H1 (cell line): Measurements from ENCODE around the gene NAV2. TPM values are rescaled to one million over a fixed set of nuclear protein-coding genes. Genes with fewer than 3 reads are reported as not detected.

Experiments
- CTCF ChIA-PET: fragments of 300-600 bp; sonication (Branson Sonifier 250); formaldehyde crosslinking; loops from one replicate; lab custom pipeline; 2021; ENCODE audit not compliant: partially characterized antibody; lab: Charles Lee
- POLR2A ChIA-PET: fragments of 300-600 bp; sonication (Branson Sonifier 250); formaldehyde crosslinking; loops from one replicate; lab custom pipeline; 2021; ENCODE audit warnings: inconsistent platforms; ENCODE audit not compliant: partially characterized antibody; lab: Charles Lee
- DNase-seq, 2 experiments: peaks; one replicate each; pipeline versions ENCODE4 v3.0.0 to v3.0.0-alpha.2; 2010 to 2022; ENCODE audit warnings: low spot score in 2 of 2, low read depth in 1 of 2, mixed read lengths in 1 of 2
- FAIRE-seq: peaks from 2 replicates; lab custom pipeline; 2011; peaks lifted over from hg19 to GRCh38; lab: Jason Lieb, UNC
- H2AFZ ChIP-seq: 2 replicates; pipeline ENCODE4 v1.8.1; 2012; ENCODE audit warnings: low read length, inconsistent platforms
- H2AK5ac ChIP-seq: 2 replicates; pipeline ENCODE4 v1.6.1; 2013; ENCODE audit warnings: low read depth, low read length
- H2BK120ac ChIP-seq: replicated peaks from 2 replicates; pipeline ENCODE3; 2013; ENCODE audit warnings: low read depth, low read length, inconsistent platforms
- H2BK12ac ChIP-seq: 2 replicates; pipeline ENCODE4 v1.6.1; 2013; ENCODE audit warnings: low read depth, low read length
- H2BK15ac ChIP-seq: 2 replicates; pipeline ENCODE4 v1.6.1; 2013; ENCODE audit warnings: low read length
- H2BK20ac ChIP-seq: 2 replicates; pipeline ENCODE4 v1.6.1; 2013; ENCODE audit warnings: low read length
- H2BK5ac ChIP-seq: 2 replicates; pipeline ENCODE4 v1.6.1; 2013; ENCODE audit warnings: low read depth, low read length
- H3K14ac ChIP-seq: 2 replicates; pipeline ENCODE4 v1.6.1; 2013; ENCODE audit warnings: inconsistent platforms; ENCODE audit not compliant: insufficient read length
- H3K18ac ChIP-seq: 2 replicates; pipeline ENCODE4 v1.6.1; 2013; ENCODE audit warnings: low read length; ENCODE audit errors: extremely low read depth
- H3K23ac ChIP-seq: 2 replicates; pipeline ENCODE4 v1.6.1; 2013; ENCODE audit warnings: inconsistent platforms; ENCODE audit not compliant: insufficient read length
- H3K23me2 ChIP-seq: 2 replicates; pipeline ENCODE4 v1.6.1; 2013; ENCODE audit warnings: low read depth, low read length
- H3K27ac ChIP-seq: 2 replicates; pipeline ENCODE4 v1.6.1; 2011; ENCODE audit warnings: low read depth, low read length, inconsistent platforms
- H3K27me3 ChIP-seq, 4 experiments: replicated peaks in 1 of 4; 1 replicate in 1 of 4; 2 replicates in 3 of 4; pipeline versions ENCODE4 v1.6.1 to v1.8.1; 2011 to 2013; ENCODE audit warnings: low read length in 3 of 4, mild to moderate bottlenecking in 3 of 4, inconsistent platforms in 2 of 4, mixed read lengths in 2 of 4, moderate library complexity in 1 of 4; ENCODE audit not compliant: control insufficient read depth in 3 of 4, insufficient read depth in 3 of 4; ENCODE audit errors: extremely low read depth in 1 of 4
- H3K36me3 ChIP-seq, 4 experiments: 2 replicates each; pipeline versions ENCODE4 v1.6.1 to v1.8.1; 2011 to 2013; ENCODE audit warnings: mild to moderate bottlenecking in 4 of 4, low read length in 3 of 4, moderate library complexity in 2 of 4, control low read depth in 1 of 4, inconsistent platforms in 1 of 4; ENCODE audit not compliant: insufficient read depth in 4 of 4, control insufficient read depth in 2 of 4
- H3K4ac ChIP-seq: replicated peaks from 2 replicates; pipeline ENCODE3; 2013; ENCODE audit warnings: low read length, low read depth, mixed read lengths, inconsistent platforms; ENCODE audit not compliant: insufficient read length
- H3K4me1 ChIP-seq, 4 experiments: replicated peaks in 1 of 4; 1 replicate in 1 of 4; 2 replicates in 3 of 4; pipeline versions ENCODE4 v1.6.1 to v1.8.1; 2011 to 2013; ENCODE audit warnings: low read length in 3 of 4, inconsistent platforms in 2 of 4, mixed read lengths in 1 of 4; ENCODE audit not compliant: insufficient read depth in 4 of 4, control insufficient read depth in 3 of 4
- H3K4me2 ChIP-seq, 2 experiments: 2 replicates each; pipeline versions ENCODE4 v1.6.1 to v1.8.1; 2011 to 2013; ENCODE audit warnings: low read depth in 2 of 2, low read length in 2 of 2, control low read depth in 1 of 2, inconsistent platforms in 1 of 2, mild to moderate bottlenecking in 1 of 2; ENCODE audit not compliant: insufficient read depth in 1 of 2
- H3K4me3 ChIP-seq, 4 experiments: fragments of 200-600, 300-600 bp in 1 of 4; sonication (generic), shearing (Covaris generic), sonication (Bioruptor Twin) in 1 of 4; 2 replicates each; pipeline versions ENCODE4 v1.5.1 to v1.8.1; 2011 to 2016; ENCODE audit warnings: low read length in 4 of 4, low read depth in 3 of 4, control low read depth in 2 of 4, inconsistent platforms in 2 of 4, mild to moderate bottlenecking in 2 of 4, mixed read lengths in 1 of 4, moderate library complexity in 1 of 4; ENCODE audit not compliant: insufficient read depth in 2 of 4; ENCODE audit errors: extremely low read depth in 1 of 4
- H3K56ac ChIP-seq: replicated peaks from 2 replicates; pipeline ENCODE3; 2013; ENCODE audit warnings: low read depth, mild to moderate bottlenecking, mixed read lengths, low read length, inconsistent platforms; ENCODE audit not compliant: insufficient read length
- H3K79me1 ChIP-seq: 2 replicates; pipeline ENCODE4 v1.6.1; 2013; ENCODE audit warnings: low read depth, low read length, control low read depth
- H3K79me2 ChIP-seq, 2 experiments: 2 replicates each; pipeline versions ENCODE4 v1.6.1 to v1.8.1; 2012 to 2013; ENCODE audit warnings: low read length in 2 of 2, mild to moderate bottlenecking in 2 of 2, inconsistent platforms in 1 of 2; ENCODE audit not compliant: insufficient read depth in 2 of 2, control insufficient read depth in 1 of 2
- H3K9ac ChIP-seq, 4 experiments: replicated peaks in 1 of 4; 1 replicate in 1 of 4; 2 replicates in 3 of 4; pipeline versions ENCODE4 v1.6.1 to v1.8.1; 2011 to 2013; ENCODE audit warnings: low read depth in 3 of 4, low read length in 3 of 4, control low read depth in 2 of 4, mild to moderate bottlenecking in 2 of 4, moderate library complexity in 2 of 4, inconsistent platforms in 1 of 4; ENCODE audit errors: extremely low read depth in 1 of 4
- H3K9me3 ChIP-seq, 2 experiments: 2 replicates each; pipeline versions ENCODE4 v1.6.1 to v1.8.1; 2012 to 2013; ENCODE audit warnings: mild to moderate bottlenecking in 2 of 2, moderate library complexity in 2 of 2, control low read depth in 1 of 2, inconsistent platforms in 1 of 2, low read depth in 1 of 2, low read length in 1 of 2, mixed read lengths in 1 of 2; ENCODE audit not compliant: insufficient read depth in 2 of 2
- H4K20me1 ChIP-seq, 2 experiments: replicated peaks in 1 of 2; 2 replicates each; pipeline versions ENCODE3 to v1.8.1; 2011 to 2013; ENCODE audit warnings: inconsistent platforms in 2 of 2, low read length in 2 of 2, mild to moderate bottlenecking in 1 of 2; ENCODE audit not compliant: insufficient read depth in 2 of 2, control insufficient read depth in 1 of 2
- H4K5ac ChIP-seq: 2 replicates; pipeline ENCODE4 v1.6.1; 2013; ENCODE audit warnings: low read length, low read depth, mixed read lengths, inconsistent platforms; ENCODE audit not compliant: insufficient read length
- H4K8ac ChIP-seq: 2 replicates; pipeline ENCODE4 v1.8.0; 2013; ENCODE audit warnings: mild to moderate bottlenecking, moderate library complexity, low read length, inconsistent platforms; ENCODE audit not compliant: insufficient read depth; ENCODE audit errors: extremely low read depth
- H4K91ac ChIP-seq: replicated peaks from 2 replicates; pipeline ENCODE3; 2013; ENCODE audit warnings: low read length, mixed read lengths, inconsistent platforms; ENCODE audit not compliant: insufficient read length
- CEBPB ChIP-seq: IDR thresholded peaks from 2 replicates; pipeline ENCODE4 v1.6.1; 2012; ENCODE audit warnings: low read depth, low read length
- EP300 ChIP-seq, 2 experiments: IDR thresholded peaks; 1 replicate in 1 of 2; 2 replicates in 1 of 2; pipeline ENCODE4 v1.6.1; 2011 to 2012; ENCODE audit warnings: low read depth in 2 of 2, low read length in 2 of 2, mild to moderate bottlenecking in 2 of 2, borderline replicate concordance in 1 of 2, inconsistent platforms in 1 of 2, moderate library complexity in 1 of 2
- HDAC6 ChIP-seq: IDR thresholded peaks from one replicate; pipeline ENCODE4 v1.7.1; 2012; ENCODE audit warnings: low read depth, mild to moderate bottlenecking, inconsistent platforms, low read length, moderate library complexity
- KDM5A ChIP-seq: fragments of 200-600 bp; IDR thresholded peaks from 2 replicates; pipeline ENCODE4 v1.7.1; 2012; ENCODE audit warnings: mild to moderate bottlenecking, low read length, inconsistent platforms, mixed read lengths
- POLR2A ChIP-seq, 2 experiments: IDR thresholded peaks; 1 replicate in 1 of 2; 2 replicates in 1 of 2; pipeline ENCODE4 v1.6.1; 2011; ENCODE audit warnings: low read depth in 2 of 2, low read length in 2 of 2, mild to moderate bottlenecking in 2 of 2; ENCODE audit errors: control extremely low read depth in 1 of 2
- RXRA ChIP-seq: IDR thresholded peaks from 2 replicates; pipeline ENCODE4 v1.6.1; 2011; ENCODE audit warnings: low read depth, mild to moderate bottlenecking, low read length, moderate library complexity; ENCODE audit not compliant: insufficient read depth
- SIX5 ChIP-seq: IDR thresholded peaks from 2 replicates; pipeline ENCODE4 v1.6.1; 2011; ENCODE audit warnings: mild to moderate bottlenecking, low read depth, low read length
- polyA plus RNA-seq, 7 experiments: library from polyadenylated mRNA; depleted of rRNA in 3 of 7; stranded (reverse) in 5 of 7; unstranded in 2 of 7; fragments of >200 nt in 5 of 7; fragments of 200-250 nt in 2 of 7; gene quantifications; 1 replicate in 5 of 7; 2 replicates in 1 of 7; 4 replicates in 1 of 7; pipeline versions ENCODE4 v1.2.1 to v1.2.3, GENCODE V29; 2011 to 2013; ENCODE audit warnings: missing spikeins in 2 of 7, mixed read lengths in 2 of 7
- total RNA-seq: library from RNA; stranded (reverse); fragmentation: NEBNext Ultra II Directional; extraction: Animal tissue kit (Norgen Biotek cat#: 25700); gene quantifications from 2 replicates; pipeline ENCODE4 v1.2.1, GENCODE V29; 2021

NAV2 gene
- total and polyA plus RNA-seq, 2 of the 8 experiments (the other 6 are each of a cell fraction or from before 2014, with no cell fraction given), result 35.6 to 73.6 TPM

DNA sequence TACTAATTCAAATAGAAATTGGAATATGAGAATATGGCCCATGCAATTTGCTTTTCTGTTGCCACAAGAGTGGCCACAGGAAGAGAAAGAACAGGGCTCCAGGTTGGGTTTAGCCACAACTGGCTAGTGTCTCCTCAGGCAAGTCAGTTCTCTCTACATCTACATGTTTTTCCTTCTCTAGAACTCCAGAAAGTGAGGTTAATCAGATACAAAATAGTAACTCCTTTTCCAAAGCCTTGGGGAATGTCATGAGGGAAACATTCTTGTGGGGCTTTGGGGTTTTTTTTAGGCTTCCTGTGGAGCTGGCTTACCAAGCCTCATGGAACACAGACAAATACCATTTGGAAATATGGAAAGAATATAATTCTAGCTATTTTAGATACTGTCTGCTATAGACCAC is 161.6 kb downstream of the NAV2 start:
- H3K9ac ChIP-seq, result no peak overlapping the region
- H3K56ac ChIP-seq, result no peak overlapping the region
- no peak overlapping the region for H3K4me2 ChIP-seq
- no peak overlapping the region for H3K14ac ChIP-seq
- H2AFZ ChIP-seq, result no peak overlapping the region
- H3K36me3 ChIP-seq, result peaks cover 0 to 4% (median 3%) of the 10 kb centered on the region in 4 experiments; a peak in 6 of 8 replicates
- no peak overlapping the region for H4K91ac ChIP-seq
- H3K4me3 ChIP-seq, result no peak overlapping the region
- no peak overlapping the region for H3K4ac ChIP-seq
- H3K23ac ChIP-seq, result no peak overlapping the region
- no peaks in the 10 kb centered on the region for H3K23me2 ChIP-seq
- no peak overlapping the region for H2BK15ac ChIP-seq
- H2AK5ac ChIP-seq, result no peak overlapping the region
- no peaks in the 10 kb centered on the region for H3K79me1 ChIP-seq
- H4K8ac ChIP-seq, result no peak overlapping the region
- H4K20me1 ChIP-seq, result peaks cover 0 to under 1% of the 10 kb centered on the region in 2 experiments
- no peaks in the 10 kb centered on the region for H3K27me3 ChIP-seq
- FAIRE-seq (no peak), DNase-seq (no peak)
- no peak overlapping the region for H3K27ac ChIP-seq
- no peak overlapping the region for H2BK20ac ChIP-seq
- no peaks in the 10 kb centered on the region for H3K9me3 ChIP-seq
- no peak overlapping the region for H2BK12ac ChIP-seq
- TF ChIP-seq CEBPB (no peak), SIX5 (no peak), RXRA (no peak), HDAC6 (no peak), POLR2A (IDR thresholded peaks at IDR 0.05; ENCODE audit: control extremely low read depth in 1 of 2, low read depth in 2 of 2, low read length in 2 of 2) (no peak), KDM5A (no peak), EP300 (IDR thresholded peaks at IDR 0.05; ENCODE audit: borderline replicate concordance in 1 of 2, low read depth in 2 of 2, low read length in 2 of 2) (no peak)
- no peak overlapping the region for H3K18ac ChIP-seq
- ChIA-PET POLR2A (no interaction called here), CTCF (interaction anchor here (0.7 kb wide), 1 partner anchor 30 kb away, joined by 3 read pairs; no protein-coding TSS in a partner anchor)
- no peak overlapping the region for H4K5ac ChIP-seq
- peaks cover 6 to 31% (median 18%) of the 10 kb centered on the region in 4 experiments for H3K4me1 ChIP-seq
- H2BK120ac ChIP-seq, result no peak overlapping the region
- peaks cover 0 to 7% of the 10 kb centered on the region in 2 experiments; a peak in 1 of 4 replicates for H3K79me2 ChIP-seq
- H2BK5ac ChIP-seq, result no peak overlapping the region
